K562 (cell line): ENCODE measurements around the gene CLIC3. TPM values are rescaled to one million over a fixed set of nuclear protein-coding genes. Genes with fewer than 3 reads are reported as not detected.

Experiments
- ATAC-seq: fragments of 200-7000 bp; cut with Tn5 transposase; 3 replicates; pipeline ENCODE4 v1.9.1; 2020; ENCODE audit warnings: moderate library complexity
- BruUV-seq: library from RNA; stranded (reverse); fragments of 400-500 nt; replicated peaks from 2 replicates; lab custom pipeline; 2021; lab: Mats Ljungman, UMichigan
- CTCF ChIA-PET: fragments of 300-600 bp; formaldehyde crosslinking; extraction: SDS; loops from one replicate; lab custom pipeline; 2021; ENCODE audit warnings: low intra/inter-chr PET ratio; lab: Yijun Ruan, JAX
- POLR2A ChIA-PET: fragments of 300-600, 350-650 bp; sonication (Branson Sonifier 250); formaldehyde crosslinking; extraction: SDS; loops from one replicate; lab custom pipeline; 2021; ENCODE audit warnings: antibody characterized with exemption, inconsistent platforms; lab: Yijun Ruan, JAX
- DNase-seq, 4 experiments: peaks; one replicate each; pipeline versions ENCODE4 v3.0.0 to v3.0.0-alpha.2; 2011 to 2018; ENCODE audit warnings: low spot score in 3 of 4, mixed read lengths in 3 of 4; ENCODE audit errors: extremely low read depth in 1 of 4
- FAIRE-seq: peaks from 2 replicates; lab custom pipeline; 2011; peaks lifted over from hg19 to GRCh38; lab: Jason Lieb, UNC
- H2AFZ ChIP-seq: 2 replicates; pipeline ENCODE4 v1.6.0; 2011; ENCODE audit warnings: low read depth, low read length, control low read depth, inconsistent platforms
- H3K27ac ChIP-seq: fragments of 200-600 bp; 3 replicates; pipeline ENCODE4 v1.8.0; 2011; ENCODE audit warnings: low read depth, mild to moderate bottlenecking, control low read depth, inconsistent platforms, low read length, moderate library complexity, mixed read lengths; ENCODE audit errors: extremely low read depth
- H3K27me3 ChIP-seq, 2 experiments: fragments of 300-600 bp in 1 of 2; 2 replicates in 1 of 2; 3 replicates in 1 of 2; pipeline versions ENCODE4 v1.6.0 to v1.8.0; 2011; ENCODE audit warnings: inconsistent platforms in 2 of 2, low read length in 2 of 2, mild to moderate bottlenecking in 1 of 2, mixed read lengths in 1 of 2, moderate library complexity in 1 of 2; ENCODE audit not compliant: control insufficient read depth in 2 of 2, insufficient read depth in 2 of 2
- H3K36me3 ChIP-seq: fragments of 300-600 bp; 3 replicates; pipeline ENCODE4 v1.8.0; 2011; ENCODE audit warnings: mild to moderate bottlenecking, low read length, inconsistent platforms; ENCODE audit not compliant: control insufficient read depth, insufficient read depth
- H3K4me1 ChIP-seq, 2 experiments: fragments of 200-600 bp in 1 of 2; replicated peaks in 1 of 2; 2 replicates in 1 of 2; 3 replicates in 1 of 2; pipeline versions ENCODE4 v1.5.1 to v1.8.0; 2011; ENCODE audit warnings: inconsistent platforms in 2 of 2, low read length in 2 of 2, mild to moderate bottlenecking in 1 of 2, mixed read lengths in 1 of 2, moderate library complexity in 1 of 2; ENCODE audit not compliant: control insufficient read depth in 2 of 2, insufficient read depth in 2 of 2
- H3K4me2 ChIP-seq: 2 replicates; pipeline ENCODE4 v1.6.1; 2011; ENCODE audit warnings: low read length, control low read depth, inconsistent platforms, mixed read lengths; ENCODE audit not compliant: insufficient read depth
- H3K4me3 ChIP-seq: fragments of 200-600 bp; sonication (generic), shearing (Covaris generic); 2 replicates; pipeline ENCODE4 v1.5.1; 2016; ENCODE audit warnings: control low read depth, inconsistent platforms
- H3K79me2 ChIP-seq: fragments of 200-600 bp; 3 replicates; pipeline ENCODE4 v1.8.0; 2011; ENCODE audit warnings: low read length, inconsistent platforms; ENCODE audit not compliant: control insufficient read depth, insufficient read depth
- H3K9ac ChIP-seq, 2 experiments: 2 replicates each; pipeline versions ENCODE4 v1.6.0 to v1.6.1; 2011; ENCODE audit warnings: low read depth in 2 of 2, low read length in 2 of 2, control low read depth in 1 of 2, inconsistent platforms in 1 of 2, mild to moderate bottlenecking in 1 of 2, mixed read lengths in 1 of 2; ENCODE audit not compliant: insufficient read depth in 1 of 2
- H3K9me1 ChIP-seq: one replicate; pipeline ENCODE4 v1.6.0; 2011; ENCODE audit warnings: inconsistent platforms, mild to moderate bottlenecking, low read length, moderate library complexity; ENCODE audit not compliant: control insufficient read depth, insufficient read depth
- H3K9me3 ChIP-seq: replicated peaks from 2 replicates; pipeline ENCODE4 v1.5.1; 2011; ENCODE audit warnings: low read depth, low read length, inconsistent platforms; ENCODE audit not compliant: control insufficient read depth, insufficient read depth
- H4K20me1 ChIP-seq: replicated peaks from 2 replicates; pipeline ENCODE4 v1.6.1; 2011; ENCODE audit warnings: low read length, inconsistent platforms, mixed read lengths; ENCODE audit not compliant: control insufficient read depth, insufficient read depth
- CREM ChIP-seq: IDR thresholded peaks from 2 replicates; pipeline ENCODE4 v1.6.1; 2014; ENCODE audit warnings: antibody characterized with exemption, low read depth
- HDAC6 ChIP-seq: IDR thresholded peaks from 2 replicates; pipeline ENCODE4 v1.6.1; 2012; ENCODE audit warnings: low read depth, mild to moderate bottlenecking, control low read depth, inconsistent platforms, low read length, moderate library complexity
- NFYB ChIP-seq: IDR thresholded peaks from 2 replicates; pipeline ENCODE4 v1.6.1; 2011; ENCODE audit warnings: mild to moderate bottlenecking, moderate library complexity; ENCODE audit not compliant: insufficient read length; ENCODE audit errors: extremely low read depth
- SMAD2 ChIP-seq: fragments of 150-350 bp; IDR thresholded peaks from 2 replicates; pipeline ENCODE4 v1.6.1; 2014; ENCODE audit warnings: low read depth, mild to moderate bottlenecking, low read length
- SRSF1 ChIP-seq: fragments of 200-400 bp; formaldehyde crosslinking; IDR thresholded peaks from 2 replicates; pipeline ENCODE4 v1.6.1; 2017; ENCODE audit warnings: mild to moderate bottlenecking, low read depth, low read length, moderate library complexity
- ZNF41 ChIP-seq: fragments of 250-450 bp; sonication (Bioruptor Pico); conservative IDR thresholded peaks from 2 replicates; pipeline ENCODE4 v1.4.0; 2020; ENCODE audit warnings: mild to moderate bottlenecking
- ZNF699 ChIP-seq: fragments of 250-450 bp; sonication (Bioruptor Pico); IDR thresholded peaks from 2 replicates; pipeline ENCODE4 v1.8.0; 2021; ENCODE audit warnings: mild to moderate bottlenecking, moderate library complexity; ENCODE audit not compliant: insufficient replicate concordance
- WGBS: fragments of 100-300 bp; shearing (Covaris generic); methylation state at CpG from one replicate; pipeline ENCODE4 v1.1.6; 2016; ENCODE audit warnings: low coverage, mixed read lengths; ENCODE audit not compliant: insufficient coverage; ENCODE audit errors: missing lambda C conversion rate; 5-methylcytosine and 5-hydroxymethylcytosine counted together
- in situ Hi-C: fragments of 300-500 bp; cut with MboI; formaldehyde crosslinking; loops from 4 replicates; pipeline ENCODE4 v1.15.0; 2018; ENCODE audit warnings: inconsistent platforms, mixed read lengths
- intact Hi-C: fragments of 100-400 bp; cut with micrococcal nuclease; formaldehyde crosslinking; loops from 2 replicates; pipeline ENCODE4 v1.14.2; 2022
- polyA plus RNA-seq, 8 experiments: library from polyadenylated mRNA; depleted of rRNA in 4 of 8; stranded (reverse) in 5 of 8; unstranded in 3 of 8; fragments of >200 nt; fragmentation: Nextera tagmentation in 2 of 8; fragmentation: Illumina TruSeq in 1 of 8; extraction: Ambion mirVana in 2 of 8; extraction: Trizol in 1 of 8; gene quantifications; 2 replicates each; pipeline versions ENCODE4 v1.2.1 to v1.2.3, GENCODE V29; 2011 to 2014; ENCODE audit warnings: inconsistent platforms in 1 of 8, missing spikeins in 1 of 8
- total RNA-seq, 7 experiments: library from RNA; depleted of rRNA in 6 of 7; stranded (reverse); fragments of >200 nt in 6 of 7; fragmentation: Illumina TruSeq in 2 of 7; extraction: Trizol in 2 of 7; gene quantifications; 2 replicates each; pipeline versions ENCODE4 v1.2.1 to v1.2.3, GENCODE V29; 2011 to 2021; ENCODE audit warnings: low replicate concordance in 1 of 7
- TF ChIP-seq, protein P1 (sequence below): fragments of 450-650 bp; IDR thresholded peaks from 2 replicates; pipeline ENCODE4 v1.7.1; 2018; ENCODE audit warnings: mild to moderate bottlenecking, low read depth; ENCODE audit not compliant: partially characterized antibody
- TF ChIP-seq, protein P2 (sequence below): fragments of 250-450 bp; sonication (Bioruptor Pico); IDR thresholded peaks from 2 replicates; pipeline ENCODE4 v1.4.0; 2020; ENCODE audit warnings: mild to moderate bottlenecking, moderate library complexity

Gene CLIC3
- total and polyA plus RNA-seq, 9 of the 15 experiments (the other 6 are each of a cell fraction or from before 2014, with no cell fraction given), result 0.27 to 0.29 TPM; not detected in 7

DNA sequence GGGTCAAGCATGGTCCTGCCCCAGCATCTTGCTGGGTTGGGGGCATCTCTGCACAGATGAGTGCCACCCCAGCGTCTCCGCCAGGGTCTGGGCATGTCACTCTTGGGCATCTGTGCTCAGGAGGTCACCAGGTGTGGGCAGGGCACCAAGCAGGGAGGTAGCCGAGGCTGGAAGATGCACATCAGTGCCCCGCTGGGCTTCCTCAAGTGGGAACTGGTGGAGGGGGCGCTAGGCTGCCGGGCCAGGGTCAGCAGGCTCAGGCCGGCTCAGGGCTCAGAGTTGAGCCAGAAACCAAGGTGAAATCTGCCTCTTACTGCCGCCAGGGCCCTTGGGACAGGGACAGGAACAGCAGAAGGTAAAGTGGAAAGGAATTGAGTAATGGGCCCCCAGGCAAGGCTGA, 39.6 kb upstream of the CLIC3 start:
- no TSS peak for BruUV-seq
- TF ChIP-seq NFYB (no peak), SMAD2 (no peak), CREM (no peak), ZNF699 (no peak), ZNF41 (CRISPR knock-in tag) (no peak), SRSF1 (no peak), HDAC6 (no peak)
- TF ChIP-seq, protein P1, sequence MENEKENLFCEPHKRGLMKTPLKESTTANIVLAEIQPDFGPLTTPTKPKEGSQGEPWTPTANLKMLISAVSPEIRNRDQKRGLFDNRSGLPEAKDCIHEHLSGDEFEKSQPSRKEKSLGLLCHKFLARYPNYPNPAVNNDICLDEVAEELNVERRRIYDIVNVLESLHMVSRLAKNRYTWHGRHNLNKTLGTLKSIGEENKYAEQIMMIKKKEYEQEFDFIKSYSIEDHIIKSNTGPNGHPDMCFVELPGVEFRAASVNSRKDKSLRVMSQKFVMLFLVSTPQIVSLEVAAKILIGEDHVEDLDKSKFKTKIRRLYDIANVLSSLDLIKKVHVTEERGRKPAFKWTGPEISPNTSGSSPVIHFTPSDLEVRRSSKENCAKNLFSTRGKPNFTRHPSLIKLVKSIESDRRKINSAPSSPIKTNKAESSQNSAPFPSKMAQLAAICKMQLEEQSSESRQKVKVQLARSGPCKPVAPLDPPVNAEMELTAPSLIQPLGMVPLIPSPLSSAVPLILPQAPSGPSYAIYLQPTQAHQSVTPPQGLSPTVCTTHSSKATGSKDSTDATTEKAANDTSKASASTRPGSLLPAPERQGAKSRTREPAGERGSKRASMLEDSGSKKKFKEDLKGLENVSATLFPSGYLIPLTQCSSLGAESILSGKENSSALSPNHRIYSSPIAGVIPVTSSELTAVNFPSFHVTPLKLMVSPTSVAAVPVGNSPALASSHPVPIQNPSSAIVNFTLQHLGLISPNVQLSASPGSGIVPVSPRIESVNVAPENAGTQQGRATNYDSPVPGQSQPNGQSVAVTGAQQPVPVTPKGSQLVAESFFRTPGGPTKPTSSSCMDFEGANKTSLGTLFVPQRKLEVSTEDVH, result no peak
- TF ChIP-seq, protein P2, sequence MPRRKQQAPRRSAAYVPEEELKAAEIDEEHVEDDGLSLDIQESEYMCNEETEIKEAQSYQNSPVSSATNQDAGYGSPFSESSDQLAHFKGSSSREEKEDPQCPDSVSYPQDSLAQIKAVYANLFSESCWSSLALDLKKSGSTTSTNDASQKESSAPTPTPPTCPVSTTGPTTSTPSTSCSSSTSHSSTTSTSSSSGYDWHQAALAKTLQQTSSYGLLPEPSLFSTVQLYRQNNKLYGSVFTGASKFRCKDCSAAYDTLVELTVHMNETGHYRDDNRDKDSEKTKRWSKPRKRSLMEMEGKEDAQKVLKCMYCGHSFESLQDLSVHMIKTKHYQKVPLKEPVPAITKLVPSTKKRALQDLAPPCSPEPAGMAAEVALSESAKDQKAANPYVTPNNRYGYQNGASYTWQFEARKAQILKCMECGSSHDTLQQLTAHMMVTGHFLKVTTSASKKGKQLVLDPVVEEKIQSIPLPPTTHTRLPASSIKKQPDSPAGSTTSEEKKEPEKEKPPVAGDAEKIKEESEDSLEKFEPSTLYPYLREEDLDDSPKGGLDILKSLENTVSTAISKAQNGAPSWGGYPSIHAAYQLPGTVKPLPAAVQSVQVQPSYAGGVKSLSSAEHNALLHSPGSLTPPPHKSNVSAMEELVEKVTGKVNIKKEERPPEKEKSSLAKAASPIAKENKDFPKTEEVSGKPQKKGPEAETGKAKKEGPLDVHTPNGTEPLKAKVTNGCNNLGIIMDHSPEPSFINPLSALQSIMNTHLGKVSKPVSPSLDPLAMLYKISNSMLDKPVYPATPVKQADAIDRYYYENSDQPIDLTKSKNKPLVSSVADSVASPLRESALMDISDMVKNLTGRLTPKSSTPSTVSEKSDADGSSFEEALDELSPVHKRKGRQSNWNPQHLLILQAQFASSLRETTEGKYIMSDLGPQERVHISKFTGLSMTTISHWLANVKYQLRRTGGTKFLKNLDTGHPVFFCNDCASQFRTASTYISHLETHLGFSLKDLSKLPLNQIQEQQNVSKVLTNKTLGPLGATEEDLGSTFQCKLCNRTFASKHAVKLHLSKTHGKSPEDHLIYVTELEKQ (CRISPR knock-in tag), result no peak
- TF ChIP-seq, all 486 proteins: peak for 0
- H3K79me2 ChIP-seq, result no peaks in the 10 kb centered on the region
- ChIA-PET CTCF (interaction anchor here (2.2 to 3.7 kb wide), 2 partner anchors 87 to 249 kb away, joined by 10 to 47 read pairs; no protein-coding TSS in a partner anchor), POLR2A (interaction anchor here (1.0 to 1.8 kb wide), 3 partner anchors 9 to 88 kb away, joined by 3 to 8 read pairs (median 4); no protein-coding TSS in a partner anchor)
- ATAC-seq, result no peak
- FAIRE-seq, result no peak
- no peak overlapping the region for H3K4me3 ChIP-seq
- H3K4me2 ChIP-seq, result no peak overlapping the region
- no peak overlapping the region; a peak in 1 of 4 replicates for H3K9ac ChIP-seq
- in situ Hi-C loops, result loop anchor here (5.0 kb wide), 2 partner anchors 89 to 264 kb away; partner anchors contain the start of gene C8G
- H3K36me3 ChIP-seq, result no peaks in the 10 kb centered on the region
- H3K9me3 ChIP-seq, result no peaks in the 10 kb centered on the region
- no peak for DNase-seq
- H4K20me1 ChIP-seq, result no peaks in the 10 kb centered on the region
- peaks cover 0 to 69% of the 10 kb centered on the region in 2 experiments; a peak in 3 of 5 replicates for H3K4me1 ChIP-seq
- 52% methylated on average over 8 of the region's 8 CpGs for WGBS
- no peak overlapping the region for H3K27ac ChIP-seq
- H3K27me3 ChIP-seq, result peaks cover 0 to 21% of the 10 kb centered on the region in 2 experiments; a peak in 1 of 5 replicates
- no peaks in the 10 kb centered on the region for H3K9me1 ChIP-seq
- H2AFZ ChIP-seq, result no peak overlapping the region
- intact Hi-C loops, result loop anchor here (1.0 to 2.0 kb wide), 4 partner anchors 32 to 193 kb away; partner anchors contain the start of gene AJM1
